Breast epithelium (tissue), 4 donors: ENCODE results near the gene TMEM266. TPM values are rescaled to one million over a fixed set of nuclear protein-coding genes. Genes with fewer than 3 reads are reported as not detected.
A peak's percentile ranks its signal among the peaks of the same experiment; 100 is the strongest.

ENCODE experiments used
- DNase-seq, 2 donors: peaks; one replicate each; pipeline ENCODE4 v3.0.0-alpha.2; 2019; ENCODE audit warnings: low spot score in 2 of 2
- H3K27ac ChIP-seq, 2 donors: fragments of 200-600 bp; sonication (generic) in 1 of 2; one replicate each; pipeline ENCODE4 v1.5.1; 2016 to 2019; ENCODE audit warnings: mild to moderate bottlenecking in 1 of 2
- H3K27me3 ChIP-seq, 2 donors: fragments of 200-600 bp; sonication (generic) in 1 of 2; one replicate each; pipeline versions ENCODE4 v1.5.1 to v1.6.0; 2017 to 2019; ENCODE audit warnings: control low read depth in 1 of 2, mild to moderate bottlenecking in 1 of 2
- H3K36me3 ChIP-seq: fragments of 200-600 bp; one replicate; pipeline ENCODE4 v1.5.1; 2019
- H3K4me1 ChIP-seq, 2 donors: fragments of 200-600 bp; sonication (generic); one replicate each; pipeline ENCODE4 v1.5.1; 2016 to 2019; ENCODE audit warnings: control low read depth in 1 of 2
- H3K4me3 ChIP-seq, 3 donors: fragments of 200-600 bp; sonication (generic); 1 replicate in 2 of 3; 2 replicates in 1 of 3; pipeline ENCODE4 v1.5.1; 2016 to 2019; ENCODE audit warnings: mild to moderate bottlenecking in 3 of 3, moderate library complexity in 2 of 3
- H3K9me3 ChIP-seq, 2 donors: fragments of 200-600 bp; sonication (generic) in 1 of 2; one replicate each; pipeline ENCODE4 v1.5.1; 2016 to 2019; ENCODE audit warnings: control low read depth in 1 of 2
- CTCF ChIP-seq, 3 donors: fragments of 450-650 bp; IDR thresholded peaks; one replicate each; pipeline ENCODE4 v1.5.1; 2016 to 2017; ENCODE audit warnings: antibody characterized with exemption in 3 of 3, mild to moderate bottlenecking in 3 of 3, moderate library complexity in 3 of 3
- POLR2A ChIP-seq: fragments of 450-650 bp; IDR thresholded peaks from one replicate; pipeline ENCODE4 v1.6.1; 2016; ENCODE audit warnings: antibody characterized with exemption, mild to moderate bottlenecking, moderate library complexity
- POLR2AphosphoS5 ChIP-seq, 3 donors: sonication (generic); formaldehyde crosslinking; IDR thresholded peaks; one replicate each; pipeline ENCODE4 v1.6.1; 2017; ENCODE audit warnings: antibody characterized with exemption in 3 of 3
- intact Hi-C: fragments of 100-400 bp; cut with DNase I; formaldehyde crosslinking; loops from one replicate; pipeline ENCODE4 v1.15.1; 2023; ENCODE audit warnings: low total_unique reads
- total RNA-seq, 3 donors: library from RNA; depleted of rRNA; stranded (reverse); fragments of >200 nt; gene quantifications; one replicate each; pipeline ENCODE4 v1.1.0, GENCODE V29; 2016

The TMEM266 gene
- total RNA-seq, 3 donors from 2014 or later = 0.29 to 0.32 TPM; not detected in 1

GRCh38 chr15:76184650-76185035 lies 124.9 kb downstream of the TMEM266 start:
- DNase-seq = no peak
- intact Hi-C loops = no loop called here
- TF ChIP-seq POLR2A (no peak), CTCF (IDR thresholded peaks at IDR 0.05) (no peak), POLR2AphosphoS5 (IDR thresholded peaks at IDR 0.05) (no peak)
- H3K4me3 ChIP-seq = no peak overlapping the region
- H3K4me1 ChIP-seq = no peaks in the 10 kb centered on the region
- H3K9me3 ChIP-seq = no peaks in the 10 kb centered on the region
- H3K36me3 ChIP-seq = no peaks in the 10 kb centered on the region
- H3K27ac ChIP-seq = no peak overlapping the region
- no peaks in the 10 kb centered on the region for H3K27me3 ChIP-seq

DNA sequence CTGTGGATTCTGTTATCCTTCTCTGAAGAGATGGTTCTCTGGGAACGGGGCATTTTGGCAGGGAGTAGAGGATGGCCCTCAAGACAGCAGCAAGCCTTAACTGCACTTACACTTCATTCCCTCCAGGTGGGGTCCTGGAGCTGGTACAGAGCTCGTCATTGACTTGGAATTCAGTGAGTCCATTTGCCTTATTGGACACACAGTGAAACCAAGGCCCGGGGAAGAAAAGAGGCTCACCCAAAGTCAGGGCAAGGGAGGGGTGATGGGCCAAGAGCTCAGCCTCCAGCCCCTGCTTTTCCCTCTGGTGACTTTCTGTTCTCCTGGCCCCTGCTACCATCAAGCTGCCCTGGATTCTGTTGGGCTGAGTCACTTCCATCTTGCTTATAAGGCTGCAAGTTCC lies 125.9 kb downstream of the TMEM266 start:
- intact Hi-C loops = no loop called here
- H3K27ac ChIP-seq = no peak overlapping the region
- no peak overlapping the region for H3K4me3 ChIP-seq
- peak in 1 of 3 donors; percentile 32 for TF ChIP-seq CTCF (IDR thresholded peaks at IDR 0.05)
- TF ChIP-seq POLR2A = no peak
- H3K27me3 ChIP-seq = peaks cover 0 to 4% of the 10 kb centered on the region in 2 donors
- H3K9me3 ChIP-seq = no peaks in the 10 kb centered on the region
- no peak for DNase-seq
- H3K4me1 ChIP-seq = no peaks in the 10 kb centered on the region
- H3K36me3 ChIP-seq = no peaks in the 10 kb centered on the region

DNA sequence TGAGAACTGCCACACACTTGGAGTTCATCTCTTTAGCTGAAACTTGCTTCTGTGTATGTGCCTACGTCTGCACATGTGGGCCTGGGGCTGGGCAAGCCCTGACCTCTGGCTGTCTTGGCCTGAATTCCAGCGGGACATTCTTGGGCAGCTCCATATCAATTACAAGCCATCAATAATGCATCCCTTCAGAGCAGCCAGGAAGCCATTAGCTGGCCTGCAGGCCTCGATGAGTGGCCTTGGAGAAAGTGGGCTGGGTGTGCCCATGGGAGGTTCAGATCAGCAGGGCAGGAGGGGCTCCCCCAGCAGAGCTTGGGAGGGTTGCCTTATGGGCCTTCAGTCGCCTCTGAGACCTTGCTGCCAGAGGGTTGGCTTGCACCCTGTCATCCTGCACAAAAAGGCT lies 127.4 kb downstream of the TMEM266 start:
- intact Hi-C loops = no loop called here
- peaks cover 0 to 4% of the 10 kb centered on the region in 2 donors for H3K27me3 ChIP-seq
- TF ChIP-seq CTCF (IDR thresholded peaks at IDR 0.05) (no peak), POLR2AphosphoS5 (IDR thresholded peaks at IDR 0.05) (no peak), POLR2A (no peak)

GRCh38 chr15:76189106-76189505 lies 129.3 kb downstream of the TMEM266 start:
- intact Hi-C loops = no loop called here
- no peaks in the 10 kb centered on the region for H3K36me3 ChIP-seq
- no peaks in the 10 kb centered on the region for H3K4me1 ChIP-seq
- no peak for DNase-seq
- peaks cover 0 to 4% of the 10 kb centered on the region in 2 donors for H3K27me3 ChIP-seq
- no peaks in the 10 kb centered on the region for H3K9me3 ChIP-seq
- TF ChIP-seq POLR2AphosphoS5 (IDR thresholded peaks at IDR 0.05) (no peak), CTCF (IDR thresholded peaks at IDR 0.05) (no peak), POLR2A (no peak)
- no peak overlapping the region for H3K4me3 ChIP-seq
- no peak overlapping the region for H3K27ac ChIP-seq

More for the DNA sequence above, 127.4 kb downstream of the TMEM266 start:
- H3K4me1 ChIP-seq = no peaks in the 10 kb centered on the region
- H3K36me3 ChIP-seq = no peaks in the 10 kb centered on the region
- no peak for DNase-seq
- no peak overlapping the region for H3K27ac ChIP-seq
- no peak overlapping the region for H3K4me3 ChIP-seq
- no peaks in the 10 kb centered on the region for H3K9me3 ChIP-seq

GRCh38 chr15:76190070-76190564 lies 130.3 kb downstream of the TMEM266 start:
- no peak overlapping the region for H3K27ac ChIP-seq
- no peaks in the 10 kb centered on the region for H3K9me3 ChIP-seq
- peaks cover 0 to 4% of the 10 kb centered on the region in 2 donors for H3K27me3 ChIP-seq
- TF ChIP-seq CTCF (IDR thresholded peaks at IDR 0.05) (no peak), POLR2A (no peak), POLR2AphosphoS5 (IDR thresholded peaks at IDR 0.05) (no peak)
- no peaks in the 10 kb centered on the region for H3K4me1 ChIP-seq
- no peak overlapping the region for H3K4me3 ChIP-seq
- no peak for DNase-seq
- intact Hi-C loops = no loop called here
- H3K36me3 ChIP-seq = no peaks in the 10 kb centered on the region
